GM12874 (cell line): ENCODE results near the gene COLGALT1.

Source experiments
- CTCF ChIP-seq: IDR thresholded peaks from 2 replicates; pipeline ENCODE4 v1.5.1; 2011; ENCODE audit warnings: low read depth, mild to moderate bottlenecking, control low read depth, low read length, moderate library complexity; ENCODE audit not compliant: insufficient read depth

COLGALT1 gene

DNA sequence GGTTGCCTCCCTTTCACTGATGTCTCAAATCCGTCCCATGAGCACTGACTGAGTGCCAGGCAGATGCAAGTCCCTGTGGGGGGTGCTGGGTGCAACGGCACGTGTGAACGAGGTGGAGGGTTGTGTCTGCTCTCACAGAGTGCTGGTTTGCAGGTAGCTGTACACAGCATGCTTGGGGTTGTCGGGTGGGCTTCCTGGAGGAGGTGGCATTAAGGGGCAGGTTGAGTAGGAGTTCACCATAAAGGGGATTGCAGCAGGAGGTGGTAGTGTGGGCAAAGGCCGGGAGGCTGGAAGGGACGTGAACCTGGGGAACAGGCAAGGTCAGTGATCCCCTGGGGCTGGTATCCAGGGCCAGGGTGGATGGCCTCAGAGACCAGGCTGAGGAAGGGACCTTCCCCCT, 17.2 kb downstream of the COLGALT1 start:
- TF ChIP-seq CTCF = no peak

DNA sequence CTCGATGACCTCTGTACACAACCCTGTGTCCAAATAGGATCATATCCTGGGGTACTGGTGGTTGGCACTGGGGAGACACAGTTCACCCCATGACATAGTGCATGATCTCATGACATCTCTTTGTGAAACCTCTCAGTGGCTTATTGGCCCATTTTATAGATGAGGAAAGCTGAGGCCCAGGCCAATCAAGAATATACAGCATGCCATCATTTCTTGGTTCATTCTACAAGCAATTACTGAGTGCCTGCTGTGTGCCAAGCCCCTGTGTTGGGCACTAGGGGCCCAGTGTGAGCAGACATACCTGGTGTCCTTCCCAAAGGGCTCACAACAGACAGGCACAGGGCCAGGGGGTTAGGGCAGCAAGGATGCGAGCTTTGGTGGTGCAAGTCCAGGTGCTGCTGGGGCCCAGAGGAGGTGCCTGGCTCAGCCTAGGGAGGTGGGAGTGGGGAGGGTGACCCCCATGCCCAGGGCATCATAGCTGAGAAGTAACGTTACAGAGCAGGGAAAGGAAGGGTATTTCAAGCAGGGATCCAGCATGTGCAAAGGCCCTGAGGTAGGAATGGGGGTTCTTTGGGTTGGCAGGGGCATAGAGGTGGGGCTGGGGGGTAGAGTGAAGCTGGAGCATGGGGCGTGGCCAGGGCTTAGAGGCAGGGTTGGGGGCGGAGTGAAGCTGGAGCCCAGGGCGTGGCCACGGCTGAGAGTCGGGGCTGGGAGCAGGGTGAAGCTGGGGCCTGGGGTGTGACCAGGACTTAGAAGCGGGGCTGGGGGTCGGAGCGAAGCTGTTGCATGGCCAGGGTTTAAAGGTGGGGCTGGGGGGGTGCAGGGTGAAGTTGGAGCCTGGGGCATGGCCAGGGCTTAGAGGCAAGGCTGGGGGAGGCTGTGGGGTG, 20.7 kb downstream of the COLGALT1 start:
- TF ChIP-seq CTCF = no peak

DNA sequence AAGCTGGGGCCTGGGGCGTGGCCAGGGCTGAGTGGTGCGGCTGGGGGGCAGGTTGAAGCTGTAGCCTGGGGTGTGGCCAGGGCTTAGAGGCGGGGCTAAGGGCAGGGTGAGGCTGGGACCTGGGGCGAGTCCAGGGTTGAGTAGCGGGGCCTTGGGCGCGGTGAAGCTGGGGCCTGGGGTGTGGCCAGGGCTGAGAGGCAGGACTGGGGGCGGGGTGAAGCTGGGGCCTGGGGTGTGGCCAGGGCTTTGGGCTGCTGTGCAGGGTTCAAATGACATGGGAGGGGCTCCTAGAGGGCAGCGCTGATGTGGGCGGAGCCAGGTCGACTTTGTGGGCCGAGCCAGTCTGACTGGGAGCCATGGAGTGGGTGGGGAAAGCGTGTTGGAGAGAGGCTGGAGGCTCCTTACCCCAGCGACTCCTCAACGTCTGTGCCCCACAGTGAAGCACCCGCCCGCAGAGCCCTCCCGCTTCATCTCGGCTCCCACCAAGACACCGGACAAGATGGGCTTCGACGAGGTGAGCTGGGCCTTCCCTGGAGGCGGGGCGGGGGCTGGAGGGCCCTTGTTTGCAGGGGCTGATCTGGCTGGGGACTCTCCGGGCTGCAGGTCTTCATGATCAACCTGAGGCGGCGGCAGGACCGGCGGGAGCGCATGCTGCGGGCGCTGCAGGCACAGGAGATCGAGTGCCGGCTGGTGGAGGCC, 21.5 kb downstream of the COLGALT1 start:
- no peak for TF ChIP-seq CTCF

DNA sequence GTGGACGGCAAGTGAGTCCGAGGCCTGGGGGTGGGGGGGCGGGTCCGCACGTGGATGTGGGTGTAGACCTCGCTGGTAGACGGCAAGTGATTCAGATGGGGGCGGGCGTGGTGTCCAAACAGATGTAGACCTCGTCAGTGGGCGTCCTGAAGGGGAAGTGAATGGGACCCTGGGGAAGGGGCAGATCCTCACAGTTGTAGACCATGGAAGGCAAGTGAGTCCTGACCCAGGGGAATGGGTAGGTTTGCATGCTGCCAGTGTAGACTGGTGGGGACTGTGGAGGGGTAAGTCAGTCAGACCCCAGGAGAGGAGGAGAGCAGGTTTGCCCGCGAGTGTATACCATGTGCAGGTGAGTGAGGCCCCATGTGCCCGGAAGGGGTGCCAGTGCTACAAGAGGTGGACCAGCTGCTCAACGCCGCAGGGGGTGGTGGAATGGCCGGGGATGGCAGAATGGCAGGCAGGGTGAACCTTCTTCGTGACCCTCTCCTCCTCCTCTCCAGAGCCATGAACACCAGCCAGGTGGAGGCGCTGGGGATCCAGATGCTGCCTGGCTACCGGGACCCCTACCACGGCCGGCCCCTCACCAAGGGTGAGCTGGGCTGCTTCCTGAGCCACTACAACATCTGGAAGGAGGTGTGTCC, 22.1 kb downstream of the COLGALT1 start:
- no peak for TF ChIP-seq CTCF

DNA sequence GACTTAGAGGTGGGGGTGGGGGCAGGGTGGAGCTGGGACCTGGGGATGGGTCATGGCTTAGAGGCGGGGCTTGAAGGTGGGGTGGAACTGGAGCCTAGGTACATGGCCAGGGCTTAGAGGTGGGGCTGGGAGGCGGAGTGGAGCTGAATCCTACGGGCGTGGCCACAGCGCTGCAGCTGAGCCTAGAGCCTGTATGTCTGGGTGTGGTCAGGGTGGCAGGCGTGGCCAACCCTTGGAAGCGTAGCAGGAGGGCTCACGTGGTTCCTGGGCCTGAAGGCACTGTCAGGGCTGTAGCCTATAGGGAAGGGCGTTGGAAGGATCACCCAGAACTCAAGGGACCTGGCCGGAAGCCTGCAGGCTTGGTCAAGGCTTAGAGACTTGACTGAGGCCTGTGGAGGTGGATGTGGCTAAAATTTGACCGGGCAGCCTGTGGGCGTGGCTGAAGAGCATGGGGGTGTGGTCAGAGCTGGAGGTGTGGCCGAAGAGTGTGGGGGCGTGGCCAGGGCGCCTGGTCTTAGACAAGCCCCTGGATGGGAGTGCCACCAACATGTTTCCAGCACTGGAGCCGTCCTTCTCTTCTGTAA, 24.3 kb downstream of the COLGALT1 start:
- TF ChIP-seq CTCF = no peak

- no peak for TF ChIP-seq CTCF
These were observed 25.2 kb downstream of the COLGALT1 start for GRCh38 chr19:17580470-17581144.
